GM21447 (cell line): ENCODE measurements around the gene FRY.

Experiments
- ATAC-seq: cut with Tn5 transposase; IDR thresholded peaks from one replicate; pipeline ENCODE4 v1.9.1; 2021; ENCODE audit not compliant: unreplicated experiment

The FRY gene

DNA sequence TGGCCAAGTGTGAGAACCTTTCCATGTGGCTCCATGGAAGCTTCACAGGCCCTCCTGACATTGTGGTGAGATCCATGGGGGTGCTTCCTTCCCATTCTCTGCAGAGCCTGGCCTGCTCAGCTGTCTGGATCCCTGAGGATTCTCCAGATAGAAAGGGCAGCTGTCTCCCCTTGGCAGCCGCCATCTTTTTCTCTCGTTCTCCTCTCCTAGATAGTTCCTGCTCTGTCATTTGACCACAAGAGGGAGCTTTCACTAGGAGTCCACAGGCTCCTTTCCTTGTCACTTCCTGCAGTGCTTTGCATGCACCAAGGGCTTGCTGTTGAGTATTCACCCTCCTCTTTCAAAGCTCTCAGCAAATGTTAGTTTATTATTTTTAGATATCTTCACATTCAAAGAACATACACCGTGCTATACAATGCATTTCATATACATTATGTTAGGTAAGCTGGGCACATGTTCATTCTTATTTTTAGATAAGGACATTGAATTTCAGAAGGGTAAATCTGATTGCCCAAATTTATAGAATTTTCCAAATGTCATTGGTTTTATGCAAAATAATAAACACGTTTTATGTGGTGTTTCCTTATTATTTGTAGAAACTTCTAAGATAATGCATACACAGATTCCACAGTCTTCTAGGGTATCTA is 133.2 kb downstream of the FRY start:
- no peak for ATAC-seq

DNA sequence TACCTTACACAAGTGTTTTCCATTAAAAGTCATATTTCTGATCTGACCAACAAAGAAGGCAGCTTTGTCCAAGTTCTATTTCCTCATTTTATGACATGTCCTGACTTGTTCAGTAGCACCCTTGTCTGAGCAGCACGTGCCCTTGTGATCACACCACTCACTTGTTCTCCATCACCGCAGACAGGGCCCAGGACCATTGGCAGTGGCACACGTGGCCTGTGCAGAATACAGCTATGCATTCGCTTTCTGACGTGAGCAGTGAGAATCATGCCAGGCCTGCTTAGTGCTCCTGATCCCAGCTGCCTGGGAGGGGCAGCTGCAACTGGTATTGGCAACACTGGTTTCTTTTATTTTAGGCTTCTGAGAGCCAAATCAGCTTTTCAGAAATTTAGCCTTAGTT is 134.2 kb downstream of the FRY start:
- ATAC-seq: no peak

DNA sequence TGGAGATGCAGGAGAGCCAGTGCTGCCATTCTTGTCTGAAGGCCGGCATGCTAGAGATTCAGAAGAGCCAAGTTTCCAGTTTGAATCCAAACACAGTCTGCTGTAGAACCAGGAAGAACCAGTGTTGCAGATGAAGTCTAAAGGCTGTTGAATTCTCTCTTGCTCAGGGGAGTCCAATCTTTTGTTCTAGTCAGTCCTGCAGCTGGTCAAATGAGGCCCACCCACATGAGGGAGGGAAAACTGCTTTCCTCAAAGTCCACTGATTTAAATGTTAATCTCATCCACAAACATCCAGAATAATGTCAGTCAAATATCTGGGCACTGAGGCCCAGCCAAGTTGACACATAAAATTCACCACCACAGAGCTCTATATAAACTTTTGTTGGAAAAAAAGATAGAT is 136.6 kb downstream of the FRY start:
- ATAC-seq: no peak

DNA sequence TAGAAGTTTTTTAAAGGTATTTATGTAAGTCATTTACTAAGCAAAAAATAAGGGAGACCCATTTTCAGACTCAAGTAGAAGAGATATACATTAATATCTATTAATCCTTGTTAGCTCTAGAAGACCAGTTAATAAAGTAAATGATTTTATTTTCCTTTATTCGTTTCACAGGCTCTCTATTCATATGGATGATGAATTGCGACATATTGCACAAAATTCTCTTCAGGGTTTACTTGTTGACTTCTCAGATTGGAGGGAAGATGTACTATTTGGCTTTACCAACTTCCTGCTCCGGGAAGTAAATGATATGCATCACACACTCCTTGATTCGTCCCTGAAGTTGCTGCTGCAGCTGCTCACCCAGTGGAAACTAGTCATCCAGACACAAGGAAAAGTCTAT is 139.3 kb downstream of the FRY start:
- ATAC-seq: no peak

DNA sequence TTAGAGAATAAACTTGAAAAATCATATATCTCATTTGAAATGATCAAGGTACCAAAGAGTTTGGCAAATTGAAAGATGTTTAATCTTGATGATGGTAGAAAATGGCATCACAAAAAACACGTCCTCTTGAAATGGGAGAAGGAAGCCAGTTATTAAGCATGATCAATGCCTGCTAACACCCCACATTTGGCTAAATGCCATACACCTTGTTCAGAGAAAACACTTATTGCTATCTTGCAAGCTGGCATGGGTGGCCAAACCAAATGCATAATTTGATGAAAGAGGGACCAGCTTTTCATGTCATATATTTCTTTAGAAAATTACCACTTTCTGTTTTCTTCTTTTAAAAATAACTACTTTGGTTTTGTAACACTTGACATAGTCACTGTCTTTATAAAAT is 142.3 kb downstream of the FRY start:
- ATAC-seq: no peak

DNA sequence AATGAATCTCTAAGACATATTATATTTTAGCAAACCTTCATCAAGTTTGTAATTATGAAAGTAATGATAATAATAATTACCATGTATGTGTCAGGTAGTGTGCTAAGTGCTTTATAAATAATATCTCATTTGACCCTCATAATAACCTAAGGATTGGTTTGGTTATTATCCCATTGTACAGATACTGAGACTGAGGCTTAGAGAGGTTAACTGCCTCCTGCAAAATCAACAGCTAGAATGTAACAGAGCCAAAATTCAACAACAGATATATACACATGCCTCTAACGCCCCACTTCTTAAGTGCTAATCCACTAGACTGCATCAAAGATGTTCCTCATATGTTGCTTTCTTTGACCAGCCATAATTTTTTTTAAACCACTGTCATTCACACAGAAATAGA is 142.8 kb downstream of the FRY start:
- ATAC-seq: no peak

DNA sequence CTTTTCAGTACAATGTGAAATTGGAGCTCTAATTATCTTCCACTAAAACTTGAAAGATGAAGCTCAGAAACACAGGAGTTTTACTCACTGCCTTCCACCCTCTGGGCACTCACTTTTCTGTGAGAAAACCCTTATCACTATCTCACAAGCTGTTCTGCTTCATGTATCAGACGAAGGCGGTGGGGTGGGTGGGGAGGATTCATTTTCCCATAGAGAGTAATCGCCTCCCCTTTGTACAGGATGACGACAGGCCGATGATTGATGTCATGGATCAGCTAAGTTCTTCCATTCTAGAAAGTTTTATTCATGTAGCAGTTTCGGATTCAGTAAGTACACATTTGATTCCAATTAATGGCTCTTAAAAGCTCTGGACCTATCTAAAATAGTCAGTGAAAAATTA is 143.7 kb downstream of the FRY start:
- ATAC-seq: no peak

DNA sequence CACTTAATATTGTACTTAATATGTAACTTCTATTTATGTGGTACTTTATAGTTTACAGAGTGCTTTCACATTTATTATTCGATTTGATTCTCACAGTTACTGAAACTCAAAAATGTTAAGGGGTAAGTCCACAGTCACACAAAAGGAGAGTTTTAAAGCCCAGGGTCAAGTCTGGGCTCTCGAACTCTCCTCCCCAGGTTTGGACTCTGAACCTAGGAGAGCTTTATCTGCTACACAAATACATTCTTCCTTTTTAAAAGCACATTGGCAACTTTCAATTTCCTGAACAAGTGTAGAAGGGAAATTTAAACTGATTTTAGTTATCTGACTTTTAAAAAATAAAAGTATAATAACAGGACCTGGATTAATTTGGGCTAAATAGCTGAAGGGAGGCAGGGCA is 144.4 kb downstream of the FRY start:
- ATAC-seq: no peak

DNA sequence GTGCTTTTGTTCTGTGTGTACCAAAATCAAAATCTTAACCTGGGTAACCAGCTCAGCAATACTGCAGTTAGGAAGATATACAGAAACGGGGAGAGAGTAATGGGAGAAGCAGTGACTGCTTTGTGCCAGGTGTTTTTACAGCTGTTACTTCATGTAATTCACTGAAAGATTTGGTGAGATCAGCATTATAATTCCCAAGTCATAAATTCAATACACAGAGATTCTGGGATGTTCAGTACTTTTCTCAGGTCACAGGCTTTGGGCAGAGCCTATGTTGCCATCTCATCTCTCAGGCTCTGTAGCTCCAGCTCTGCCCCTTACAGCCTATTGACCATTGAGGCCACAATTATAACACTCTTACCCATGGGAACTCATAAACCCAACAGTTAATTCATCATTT is 145.1 kb downstream of the FRY start:
- ATAC-seq: no peak

DNA sequence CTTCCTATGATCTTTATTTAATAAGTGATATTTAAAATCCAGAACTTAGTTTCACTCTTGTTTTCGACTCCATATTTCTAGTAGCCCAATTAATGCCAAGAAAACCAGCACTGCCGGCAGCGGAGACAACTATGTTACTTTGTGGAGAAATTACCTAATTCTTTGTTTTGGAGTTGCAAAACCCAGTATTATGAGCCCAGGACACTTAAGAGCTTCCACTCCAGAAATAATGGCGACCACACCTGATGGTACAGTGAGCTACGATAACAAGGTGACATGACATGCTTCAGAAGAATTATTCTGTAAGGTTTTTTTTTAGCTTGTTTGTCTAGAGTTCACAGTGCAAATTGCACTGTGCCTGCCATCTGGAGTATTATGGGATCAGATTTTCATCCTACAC is 147.2 kb downstream of the FRY start:
- no peak for ATAC-seq

DNA sequence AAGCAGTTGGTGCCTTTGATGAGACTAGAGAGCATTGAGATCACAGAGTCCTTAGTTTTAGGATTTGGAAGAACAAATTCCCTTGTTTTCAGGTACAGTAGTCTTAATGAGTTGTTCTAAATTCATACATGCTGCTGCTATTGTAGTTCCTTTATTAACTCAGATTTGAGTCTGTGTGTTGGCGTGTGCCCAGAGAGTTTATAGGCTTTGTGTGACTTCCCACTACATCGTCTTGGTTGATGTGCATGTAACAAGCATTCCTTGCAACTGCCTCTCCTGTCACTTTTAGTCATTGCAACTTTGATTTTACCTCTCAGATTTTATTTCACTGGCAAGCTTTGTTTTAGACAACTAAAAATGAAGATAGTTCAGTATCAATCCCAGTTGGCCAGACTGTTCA is 148.1 kb downstream of the FRY start:
- ATAC-seq: no peak

DNA sequence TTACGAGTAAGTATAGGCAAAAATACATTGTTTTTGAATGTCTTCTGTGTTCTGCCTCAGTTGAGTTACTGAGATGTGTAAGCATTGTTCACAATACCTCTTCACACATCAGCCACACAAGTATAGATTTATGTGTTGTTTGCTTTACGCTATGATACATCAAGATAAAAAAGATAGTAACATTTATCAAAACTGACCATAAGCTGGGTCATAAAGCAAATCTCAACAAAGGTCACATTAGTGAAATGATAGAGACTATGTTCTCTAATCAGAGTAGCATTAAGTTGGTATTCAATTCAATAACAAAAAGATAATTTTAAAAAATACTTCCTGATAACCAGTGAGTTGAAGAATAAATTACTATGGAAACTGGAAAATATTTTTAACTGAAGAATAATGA is 156.1 kb downstream of the FRY start:
- ATAC-seq: no peak

DNA sequence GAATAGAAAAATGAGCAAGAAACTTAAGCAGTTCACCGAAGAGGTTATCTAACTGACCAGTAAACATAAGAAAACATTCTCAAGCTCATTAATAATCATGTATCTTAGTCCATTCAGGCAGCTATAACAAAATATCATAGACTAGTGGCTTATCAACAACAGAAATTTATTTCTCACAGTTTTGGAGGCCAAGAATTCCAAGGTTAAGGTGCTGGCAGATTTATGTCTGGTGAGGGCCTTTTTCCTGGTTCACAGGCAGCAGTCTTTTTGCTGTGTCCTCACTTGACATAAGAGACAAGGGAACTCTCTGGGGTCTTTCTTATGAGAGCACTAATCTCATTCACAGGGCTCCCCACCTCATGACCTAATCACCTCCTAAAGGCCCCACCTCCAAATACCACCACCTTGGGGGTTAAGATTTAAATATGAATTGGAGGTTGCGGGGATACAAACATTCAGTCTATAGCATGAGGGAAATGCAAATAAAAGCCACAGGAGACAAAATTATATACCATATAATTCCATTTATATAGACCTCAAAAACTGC is 160.0 kb downstream of the FRY start:
- ATAC-seq: no peak

DNA sequence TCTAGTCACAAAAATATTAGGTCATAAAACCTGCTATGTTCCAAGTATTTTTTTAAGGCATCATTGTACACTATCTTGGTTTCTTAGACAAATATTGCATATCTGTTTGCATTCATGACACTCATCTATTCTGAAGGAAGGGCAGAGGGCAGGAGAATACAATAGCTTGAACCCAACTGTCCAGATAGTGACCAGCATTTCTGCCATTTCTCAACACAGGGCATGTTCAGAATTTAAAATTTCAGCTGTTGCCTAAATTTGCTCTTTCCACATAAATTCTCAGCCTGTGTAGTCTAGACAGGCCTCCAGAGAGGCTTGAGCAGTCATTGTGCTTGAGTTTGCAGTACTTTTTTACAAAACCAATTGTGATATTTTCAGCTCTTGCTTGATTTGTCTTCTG is 164.1 kb downstream of the FRY start:
- ATAC-seq: no peak

DNA sequence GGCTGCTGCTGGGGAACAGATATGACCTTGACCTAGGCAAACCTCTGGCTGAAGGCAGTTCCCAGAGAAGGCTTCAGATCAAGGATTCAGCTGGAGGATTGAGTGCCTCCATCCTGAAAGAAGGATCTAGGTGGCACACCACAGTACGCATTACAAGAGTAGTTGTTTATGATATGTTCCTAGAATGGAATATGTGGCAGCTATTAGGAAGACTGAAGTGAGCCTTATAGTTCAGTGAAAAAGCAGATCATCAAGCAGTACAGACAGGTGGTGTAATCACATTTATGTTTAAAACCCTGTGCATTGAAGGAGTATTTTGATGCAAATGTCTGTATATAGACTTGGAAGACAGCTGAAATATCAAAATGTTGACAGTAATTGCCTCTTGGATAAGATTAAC is 167.6 kb downstream of the FRY start:
- no peak for ATAC-seq

DNA sequence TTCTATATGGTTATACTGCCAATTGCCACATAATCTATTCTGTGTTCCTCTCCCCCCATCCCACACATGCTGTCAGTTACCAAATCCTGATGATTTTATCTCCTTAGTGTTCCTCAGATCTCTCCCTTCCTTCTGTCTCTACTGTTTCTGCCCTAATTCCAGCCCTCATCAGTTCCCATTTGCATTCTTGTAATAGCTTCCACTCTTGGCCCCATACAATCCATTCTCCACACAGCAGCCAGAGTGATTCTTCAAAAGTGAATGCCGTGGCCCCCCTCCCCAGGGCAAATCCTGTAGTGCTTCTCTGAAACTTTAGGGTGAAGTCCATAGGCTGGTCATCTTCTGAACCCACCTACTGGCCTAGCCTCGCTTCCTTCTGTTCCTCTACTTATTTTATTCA is 169.2 kb downstream of the FRY start:
- ATAC-seq: no peak

DNA sequence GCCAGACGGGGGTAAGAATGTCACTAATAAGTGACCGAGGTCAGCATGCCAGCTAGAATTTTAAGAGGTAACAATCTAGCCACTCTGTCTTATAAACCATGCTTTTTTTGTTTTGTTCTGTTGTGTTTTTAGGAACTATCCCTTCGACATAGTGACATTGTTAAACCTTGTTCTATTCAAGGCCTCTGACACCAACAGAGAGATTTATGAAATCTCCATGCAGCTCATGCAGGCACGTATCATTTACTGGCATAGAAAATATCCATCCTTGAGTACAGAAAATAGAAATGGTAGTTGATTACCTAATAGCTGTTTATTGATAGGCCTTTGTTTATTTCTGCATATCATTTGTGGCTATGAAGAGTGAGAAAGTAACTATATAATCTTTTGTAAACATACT is 170.2 kb downstream of the FRY start:
- ATAC-seq: no peak

DNA sequence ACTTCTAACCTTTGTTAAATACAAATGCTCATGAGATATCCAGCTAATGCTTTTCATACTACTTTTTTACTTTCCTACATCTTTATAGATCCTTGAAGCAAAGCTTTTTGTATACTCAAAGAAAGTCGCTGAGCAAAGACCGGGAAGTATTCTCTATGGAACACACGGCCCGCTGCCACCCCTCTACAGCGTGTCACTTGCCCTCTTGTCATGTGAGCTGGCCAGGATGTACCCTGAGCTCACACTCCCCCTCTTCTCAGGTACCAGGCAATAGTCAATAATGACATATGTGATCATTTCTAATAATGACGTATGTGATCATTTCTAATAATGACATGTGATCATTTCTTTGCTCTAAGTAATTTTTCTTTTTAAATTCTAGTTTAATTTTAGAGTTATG is 170.7 kb downstream of the FRY start:
- ATAC-seq: no peak

DNA sequence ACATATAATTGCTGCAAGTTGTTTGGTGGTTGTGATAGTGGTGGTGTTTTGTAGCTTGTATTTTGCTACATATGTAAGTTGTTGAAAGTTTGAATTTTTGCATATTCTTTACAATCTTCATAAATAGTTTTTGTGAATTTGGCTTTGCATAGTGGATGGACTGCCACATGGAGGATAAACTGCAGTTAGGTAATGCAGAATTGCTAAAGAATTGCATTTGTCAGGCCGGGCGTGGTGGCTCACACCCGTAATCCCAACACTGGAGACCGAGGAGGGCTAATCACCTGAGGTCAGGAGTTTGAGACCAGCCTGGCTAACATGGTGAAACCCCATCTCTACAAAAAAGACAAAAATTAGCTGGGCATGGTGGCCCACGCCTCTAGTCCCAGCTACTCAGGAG is 171.6 kb downstream of the FRY start:
- no peak for ATAC-seq

DNA sequence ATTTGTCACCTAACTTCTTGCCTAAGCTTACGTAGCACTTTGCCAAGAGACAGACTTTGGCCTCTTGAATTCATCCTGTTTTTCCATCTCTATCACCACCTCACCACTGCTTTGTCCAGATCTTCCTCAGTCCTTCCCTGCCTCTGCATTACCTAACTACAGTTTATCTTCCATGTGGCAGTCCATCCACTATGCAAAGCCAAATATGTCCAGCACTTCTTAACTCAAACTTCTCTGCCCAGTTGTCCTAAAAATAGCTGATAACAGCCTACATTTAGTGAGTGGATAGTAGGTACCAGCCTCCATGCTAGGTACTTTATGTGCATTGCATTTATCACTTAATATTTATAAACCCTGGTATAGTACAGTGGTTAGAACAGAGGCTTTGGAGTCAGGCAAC is 172.2 kb downstream of the FRY start:
- no peak for ATAC-seq

DNA sequence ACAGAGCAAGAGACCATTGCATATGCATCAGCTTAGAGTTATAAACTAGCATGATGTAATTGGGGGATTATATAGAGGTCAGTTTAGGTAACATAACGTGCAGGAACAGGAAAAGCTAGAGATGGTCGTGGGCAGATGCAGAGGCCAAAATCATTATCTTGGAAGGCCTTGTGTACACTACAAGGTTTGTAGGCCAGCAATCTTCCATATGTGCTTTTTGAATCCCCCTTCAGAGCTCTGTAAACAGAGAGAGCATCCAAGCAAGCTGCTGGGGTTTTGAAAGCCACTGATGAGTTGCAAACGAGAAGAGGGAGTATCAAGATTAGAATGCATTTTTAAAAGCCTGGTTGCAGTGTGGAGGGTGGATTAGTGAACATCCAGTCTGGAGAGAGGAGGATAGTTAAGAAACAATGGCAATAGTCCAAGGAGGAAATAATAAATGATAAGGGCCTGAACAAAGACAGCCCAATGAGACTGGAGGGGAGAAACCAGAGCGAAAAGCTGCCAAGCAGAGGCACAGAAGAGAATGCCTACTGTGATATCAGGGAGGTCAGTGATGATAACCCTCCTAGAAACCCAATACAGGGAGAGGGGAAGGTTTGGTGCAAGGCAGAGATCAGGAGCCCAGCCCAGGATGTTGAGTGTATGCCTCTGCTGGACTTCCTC is 174.0 kb downstream of the FRY start:
- ATAC-seq: no peak

DNA sequence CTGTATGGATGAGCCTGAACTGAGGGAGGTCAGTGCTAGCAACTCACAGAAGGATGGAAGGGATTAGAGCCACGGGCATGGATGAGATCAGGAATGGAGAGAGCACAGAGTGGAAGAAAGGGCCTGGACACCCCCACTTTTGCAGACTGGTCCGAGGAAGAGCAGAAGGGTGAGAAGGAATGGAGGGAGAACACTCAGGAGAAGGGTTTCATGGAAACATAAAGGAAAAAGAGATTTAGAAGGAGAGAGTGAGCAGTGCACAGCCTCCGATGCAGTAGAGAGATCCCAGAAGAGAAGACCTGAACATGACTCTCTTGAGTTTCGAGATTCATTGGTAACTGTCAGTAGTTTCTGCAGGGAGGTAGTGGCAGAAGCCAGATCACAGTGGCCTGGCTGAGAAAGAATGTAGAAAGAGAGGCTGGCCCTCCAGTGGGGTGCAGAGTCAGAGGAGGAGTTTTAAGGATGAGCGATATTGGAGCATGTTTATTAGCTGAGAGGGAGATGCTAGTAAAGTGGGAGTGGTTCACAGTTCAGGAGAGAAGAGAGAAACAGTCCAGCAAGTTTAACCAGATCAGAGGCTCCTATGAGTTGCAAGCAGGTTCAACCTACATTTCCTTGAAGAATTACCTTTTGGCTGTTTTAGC is 174.6 kb downstream of the FRY start:
- ATAC-seq: no peak
